ENCODE data around the gene RNASEH2B.

Gene RNASEH2B

GRCh38 chr13:50927701-50928100, 18.1 kb downstream of the RNASEH2B start:
- H3K79me2 ChIP-seq (ENCODE audit: low read length): peaks cover 34% of the 10 kb centered on the region
- H3K4me3 ChIP-seq (ENCODE audit: low read length): no peak overlapping the region
- no peak for TF ChIP-seq EZH2phosphoT487 (IDR thresholded peaks at IDR 0.05; ENCODE audit: low read length)
- TF ChIP-seq CTCF (IDR thresholded peaks at IDR 0.05; ENCODE audit: low read length): no peak
- TF ChIP-seq EZH2 (optimal IDR thresholded peaks at IDR 0.05; ENCODE audit: low read depth, low read length): no peak
- DNase-seq: no peak
- no peaks in the 10 kb centered on the region for H3K36me3 ChIP-seq (replicated peaks; ENCODE audit: insufficient read depth, low read length)
- H3K27ac ChIP-seq (ENCODE audit: low read length): no peak overlapping the region
- H2AFZ ChIP-seq (ENCODE audit: low read length): no peak overlapping the region
- no peaks in the 10 kb centered on the region for H3F3A ChIP-seq (ENCODE audit: insufficient read depth, low read length)
- no peaks in the 10 kb centered on the region for H3K27me3 ChIP-seq (replicated peaks; ENCODE audit: insufficient read depth, low read length)
- no peaks in the 10 kb centered on the region for H3K9me3 ChIP-seq (replicated peaks; ENCODE audit: insufficient read depth, low read length)
- H3K9ac ChIP-seq (ENCODE audit: low read length): no peak overlapping the region
- H3K9me2 ChIP-seq (replicated peaks; ENCODE audit: insufficient read depth, low read length): no peaks in the 10 kb centered on the region
- H4K20me1 ChIP-seq (ENCODE audit: insufficient read depth, low read length): no peaks in the 10 kb centered on the region
- H3K4me2 ChIP-seq (ENCODE audit: low read depth, low read length): no peak overlapping the region
- no peaks in the 10 kb centered on the region for H3K4me1 ChIP-seq (ENCODE audit: low read length)

- no peaks in the 10 kb centered on the region for H3F3A ChIP-seq (ENCODE audit: insufficient read depth, low read length)
- no peak for DNase-seq
- no peaks in the 10 kb centered on the region for H3K9me2 ChIP-seq (replicated peaks; ENCODE audit: insufficient read depth, low read length)
- no peaks in the 10 kb centered on the region for H3K27me3 ChIP-seq (replicated peaks; ENCODE audit: insufficient read depth, low read length)
- no peaks in the 10 kb centered on the region for H3K4me1 ChIP-seq (ENCODE audit: low read length)
- H3K36me3 ChIP-seq (replicated peaks; ENCODE audit: insufficient read depth, low read length): no peaks in the 10 kb centered on the region
- H3K4me3 ChIP-seq (ENCODE audit: low read length): no peak overlapping the region
- peaks cover 30% of the 10 kb centered on the region for H3K79me2 ChIP-seq (ENCODE audit: low read length)
- H4K20me1 ChIP-seq (ENCODE audit: insufficient read depth, low read length): no peaks in the 10 kb centered on the region
- H3K9me3 ChIP-seq (replicated peaks; ENCODE audit: insufficient read depth, low read length): no peaks in the 10 kb centered on the region
- no peak overlapping the region for H2AFZ ChIP-seq (ENCODE audit: low read length)
- TF ChIP-seq EZH2 (optimal IDR thresholded peaks at IDR 0.05; ENCODE audit: low read depth, low read length) (no peak), CTCF (IDR thresholded peaks at IDR 0.05; ENCODE audit: low read length) (no peak), EZH2phosphoT487 (IDR thresholded peaks at IDR 0.05; ENCODE audit: low read length) (no peak)
- no peak overlapping the region for H3K4me2 ChIP-seq (ENCODE audit: low read depth, low read length)
- no peak overlapping the region for H3K9ac ChIP-seq (ENCODE audit: low read length)
- H3K27ac ChIP-seq (ENCODE audit: low read length): no peak overlapping the region
Measured at GRCh38 chr13:50928102-50928501, 18.5 kb downstream of the RNASEH2B start.

GRCh38 chr13:50928659-50929462, 19.3 kb downstream of the RNASEH2B start:
- no peak overlapping the region for H3K4me2 ChIP-seq (ENCODE audit: low read depth, low read length)
- H2AFZ ChIP-seq (ENCODE audit: low read length): no peak overlapping the region
- H3K4me3 ChIP-seq (ENCODE audit: low read length): no peak overlapping the region
- no peaks in the 10 kb centered on the region for H3K9me2 ChIP-seq (replicated peaks; ENCODE audit: insufficient read depth, low read length)
- H3K4me1 ChIP-seq (ENCODE audit: low read length): no peaks in the 10 kb centered on the region
- H3F3A ChIP-seq (ENCODE audit: insufficient read depth, low read length): no peaks in the 10 kb centered on the region
- H4K20me1 ChIP-seq (ENCODE audit: insufficient read depth, low read length): no peaks in the 10 kb centered on the region
- no peaks in the 10 kb centered on the region for H3K27me3 ChIP-seq (replicated peaks; ENCODE audit: insufficient read depth, low read length)
- H3K36me3 ChIP-seq (replicated peaks; ENCODE audit: insufficient read depth, low read length): no peaks in the 10 kb centered on the region
- H3K9ac ChIP-seq (ENCODE audit: low read length): no peak overlapping the region
- no peak overlapping the region for H3K27ac ChIP-seq (ENCODE audit: low read length)
- peaks cover 23% of the 10 kb centered on the region for H3K79me2 ChIP-seq (ENCODE audit: low read length)
- no peaks in the 10 kb centered on the region for H3K9me3 ChIP-seq (replicated peaks; ENCODE audit: insufficient read depth, low read length)
- no peak for TF ChIP-seq CTCF (IDR thresholded peaks at IDR 0.05; ENCODE audit: low read length)
- TF ChIP-seq EZH2 (optimal IDR thresholded peaks at IDR 0.05; ENCODE audit: low read depth, low read length): no peak
- TF ChIP-seq EZH2phosphoT487 (IDR thresholded peaks at IDR 0.05; ENCODE audit: low read length): no peak
- no peak for DNase-seq

Measured in MM.1S (cell line).